ENCODE data around the gene EMP3.

- TF ChIP-seq CTCF (IDR thresholded peaks at IDR 0.05): peak; percentile 57 to 88 (median 84)
- no peak for TF ChIP-seq POLR2A (IDR thresholded peaks at IDR 0.05)
These were observed 8.4 kb downstream of the EMP3 start for GRCh38 chr19:48333467-48334384.
